GM10266 (cell line): ENCODE data around the gene DCLK3.

ENCODE experiments used
- DNase-seq: peaks from one replicate; pipeline ENCODE4 v3.0.0; 2012; ENCODE audit errors: extremely low spot score
- TF ChIP-seq, protein P1 (sequence below): IDR thresholded peaks from 2 replicates; pipeline ENCODE4 v1.5.1; 2012; ENCODE audit warnings: mild to moderate bottlenecking, low read depth; ENCODE audit not compliant: control insufficient read depth, insufficient read depth; ENCODE audit errors: missing control alignments

The DCLK3 gene

DNA sequence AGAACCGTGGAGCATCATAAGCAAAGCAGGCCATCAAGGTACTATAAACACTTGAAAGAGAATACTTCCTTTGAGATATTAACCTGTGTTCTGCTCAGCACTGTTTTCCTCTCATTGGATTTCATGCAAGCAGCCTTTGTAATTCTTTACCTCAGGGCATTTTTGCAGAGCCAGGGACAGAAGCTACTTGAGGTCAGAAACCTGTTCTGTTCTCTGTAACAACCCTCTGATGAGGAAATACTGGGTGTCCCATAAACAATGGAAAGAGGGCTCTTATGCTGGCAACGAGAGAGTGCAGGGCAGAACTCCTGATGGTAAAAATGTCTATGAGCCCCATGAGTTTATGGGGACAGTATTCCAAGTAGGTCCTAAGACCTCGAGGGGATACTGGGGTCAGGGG is 66.0 kb downstream of the DCLK3 start:
- TF ChIP-seq, protein P1, sequence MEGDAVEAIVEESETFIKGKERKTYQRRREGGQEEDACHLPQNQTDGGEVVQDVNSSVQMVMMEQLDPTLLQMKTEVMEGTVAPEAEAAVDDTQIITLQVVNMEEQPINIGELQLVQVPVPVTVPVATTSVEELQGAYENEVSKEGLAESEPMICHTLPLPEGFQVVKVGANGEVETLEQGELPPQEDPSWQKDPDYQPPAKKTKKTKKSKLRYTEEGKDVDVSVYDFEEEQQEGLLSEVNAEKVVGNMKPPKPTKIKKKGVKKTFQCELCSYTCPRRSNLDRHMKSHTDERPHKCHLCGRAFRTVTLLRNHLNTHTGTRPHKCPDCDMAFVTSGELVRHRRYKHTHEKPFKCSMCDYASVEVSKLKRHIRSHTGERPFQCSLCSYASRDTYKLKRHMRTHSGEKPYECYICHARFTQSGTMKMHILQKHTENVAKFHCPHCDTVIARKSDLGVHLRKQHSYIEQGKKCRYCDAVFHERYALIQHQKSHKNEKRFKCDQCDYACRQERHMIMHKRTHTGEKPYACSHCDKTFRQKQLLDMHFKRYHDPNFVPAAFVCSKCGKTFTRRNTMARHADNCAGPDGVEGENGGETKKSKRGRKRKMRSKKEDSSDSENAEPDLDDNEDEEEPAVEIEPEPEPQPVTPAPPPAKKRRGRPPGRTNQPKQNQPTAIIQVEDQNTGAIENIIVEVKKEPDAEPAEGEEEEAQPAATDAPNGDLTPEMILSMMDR, result no peak
- DNase-seq, result no peak

GRCh38 chr3:36697229-36698001 is 66.9 kb downstream of the DCLK3 start:
- TF ChIP-seq, protein P1, result no peak
- DNase-seq, result no peak

DNA sequence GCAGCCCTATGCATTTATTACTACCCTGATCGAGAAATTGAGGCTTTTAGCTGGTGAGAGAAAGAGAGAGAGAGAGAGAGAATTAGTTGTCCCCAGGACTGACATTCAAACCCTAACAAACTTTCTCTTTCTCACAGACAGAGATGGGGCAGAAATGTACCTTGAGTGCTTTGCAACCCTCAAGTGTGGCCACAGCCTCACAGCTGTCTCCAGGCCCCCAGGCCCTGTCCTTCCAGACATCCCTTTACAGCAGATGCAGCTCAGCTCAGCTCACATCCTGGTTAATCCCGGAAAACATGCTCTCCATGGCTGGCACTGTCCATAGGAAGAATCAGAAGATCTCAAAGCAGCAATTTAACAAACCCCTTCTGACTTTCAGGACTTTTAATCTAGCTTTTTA is 67.6 kb downstream of the DCLK3 start:
- no peak for DNase-seq
- TF ChIP-seq, protein P1, result no peak

DNA sequence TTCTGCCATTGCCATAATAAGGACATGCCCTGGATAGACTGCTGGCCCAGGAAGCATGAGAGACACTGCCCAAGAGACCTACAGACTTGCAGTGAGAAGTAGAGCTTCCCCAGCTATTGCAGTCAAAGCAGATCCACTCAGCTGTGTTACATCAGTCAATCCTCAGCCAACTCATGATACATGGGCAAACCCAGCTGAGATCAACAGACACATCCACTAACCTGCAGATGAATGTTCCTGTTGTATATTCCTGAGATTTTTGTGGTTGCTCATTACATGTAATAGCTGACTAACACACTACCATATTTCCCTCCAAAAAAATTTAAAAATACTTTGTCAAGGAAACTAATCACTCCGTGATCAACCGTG is 68.6 kb downstream of the DCLK3 start:
- DNase-seq, result no peak
- TF ChIP-seq, protein P1, result no peak

- no peak for DNase-seq
- TF ChIP-seq, protein P1, result no peak
Measured at GRCh38 chr3:36695113-36695768, 69.1 kb downstream of the DCLK3 start.

DNA sequence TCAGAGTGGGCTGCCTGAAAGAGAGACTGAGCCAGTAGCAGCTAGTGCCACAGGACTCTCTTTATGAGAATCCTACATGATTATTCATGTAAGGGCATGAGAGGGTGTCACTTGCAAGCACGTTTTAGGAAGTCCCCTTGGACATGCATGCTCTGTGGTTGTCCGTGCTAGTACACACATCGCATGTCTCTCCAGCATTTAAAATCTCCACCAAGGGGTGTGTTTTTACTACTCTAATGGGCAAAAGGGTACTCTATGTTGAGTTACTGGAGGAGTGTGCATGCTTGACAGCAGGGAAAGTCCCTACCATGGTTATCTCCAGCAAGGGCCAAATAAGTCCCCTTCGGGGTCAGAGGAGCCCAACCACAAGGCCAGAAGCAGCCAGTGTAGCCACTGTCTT is 70.7 kb downstream of the DCLK3 start:
- TF ChIP-seq, protein P1, result no peak

DNA sequence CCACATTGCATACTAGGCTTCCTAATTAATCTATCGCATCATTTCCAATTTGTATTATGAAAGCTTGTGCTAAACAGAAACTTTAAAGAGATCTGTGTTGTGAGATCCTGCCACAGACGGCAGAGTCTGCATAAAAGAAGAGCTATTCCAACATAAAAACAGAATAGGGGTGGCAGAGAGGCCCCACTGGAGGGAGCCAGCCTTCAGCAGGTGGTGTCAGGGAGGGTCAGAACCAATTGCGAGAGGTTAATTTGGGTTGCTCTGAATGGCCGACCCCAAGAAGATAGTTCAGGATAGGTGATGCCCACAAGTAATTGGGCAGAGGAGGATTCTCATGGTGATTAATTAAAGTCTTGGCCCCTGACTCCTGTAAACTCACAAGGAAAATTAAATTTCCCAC is 74.8 kb downstream of the DCLK3 start:
- no peak for DNase-seq
- TF ChIP-seq, protein P1, result no peak

More for the DNA sequence above, 70.7 kb downstream of the DCLK3 start:
- no peak for DNase-seq
